HepG2 (cell line): ENCODE results near the gene CDK11B. TPM values are rescaled to one million over a fixed set of nuclear protein-coding genes. Genes with fewer than 3 reads are reported as not detected.
"Not testable (repeated sequence)": the region's sequence is repeated elsewhere in the genome, so short reads cannot be mapped to it uniquely, and the experiment has no call there.

Source experiments
- ATAC-seq: fragments of 200-7000 bp; cut with Tn5 transposase; 3 replicates; pipeline ENCODE4 v1.9.1; 2020; ENCODE audit warnings: mild to moderate bottlenecking, moderate library complexity
- BruUV-seq: library from RNA; stranded (reverse); fragments of 400-500 nt; replicated peaks from 2 replicates; lab custom pipeline; 2021; lab: Mats Ljungman, UMichigan
- CTCF ChIA-PET: fragments of 300-600 bp; formaldehyde crosslinking; extraction: SDS; loops from one replicate; lab custom pipeline; 2021; ENCODE audit warnings: low total read pairs, inconsistent platforms, low intra/inter-chr PET ratio; lab: Yijun Ruan, JAX
- POLR2A ChIA-PET: fragments of 350-600 bp; sonication (Branson Sonifier 250); formaldehyde crosslinking; loops from one replicate; lab custom pipeline; 2020; ENCODE audit warnings: antibody characterized with exemption, inconsistent platforms; lab: Yijun Ruan, JAX
- DNase-seq: peaks from one replicate; pipeline ENCODE4 v3.0.0-alpha.2; 2015; ENCODE audit warnings: low spot score
- FAIRE-seq: peaks from 3 replicates; lab custom pipeline; 2011; peaks lifted over from hg19 to GRCh38; lab: Jason Lieb, UNC
- H2AFZ ChIP-seq: one replicate; pipeline ENCODE4 v1.6.1; 2011; ENCODE audit warnings: low read length, inconsistent platforms
- H3K27ac ChIP-seq: fragments of 300-600 bp; 3 replicates; pipeline ENCODE4 v1.8.0; 2011; ENCODE audit warnings: mixed run types, mild to moderate bottlenecking, mixed read lengths, low read length, inconsistent platforms; ENCODE audit not compliant: insufficient read depth; ENCODE audit errors: extremely low read length
- H3K27me3 ChIP-seq, 2 experiments: fragments of 200-600 bp in 1 of 2; 2 replicates in 1 of 2; 3 replicates in 1 of 2; pipeline versions ENCODE4 v1.6.0 to v1.8.0; 2011; ENCODE audit warnings: low read length in 2 of 2, mild to moderate bottlenecking in 2 of 2, moderate library complexity in 2 of 2, inconsistent platforms in 1 of 2; ENCODE audit not compliant: insufficient read depth in 2 of 2, control insufficient read depth in 1 of 2
- H3K36me3 ChIP-seq, 2 experiments: fragments of 200-600 bp in 1 of 2; replicated peaks in 1 of 2; 2 replicates in 1 of 2; 3 replicates in 1 of 2; pipeline versions ENCODE4 v1.5.1 to v1.8.0; 2011; ENCODE audit warnings: low read length in 2 of 2, inconsistent platforms in 1 of 2; ENCODE audit not compliant: insufficient read depth in 2 of 2, control insufficient read depth in 1 of 2
- H3K4me1 ChIP-seq: 2 replicates; pipeline ENCODE4 v1.5.1; 2012; ENCODE audit warnings: low read length, inconsistent platforms; ENCODE audit not compliant: insufficient read depth
- H3K4me2 ChIP-seq: 2 replicates; pipeline ENCODE4 v1.6.0; 2011; ENCODE audit warnings: low read depth, low read length, inconsistent platforms
- H3K4me3 ChIP-seq, 3 experiments: fragments of 200-600 bp in 1 of 3; sonication (generic), shearing (Covaris generic) in 1 of 3; replicated peaks in 1 of 3; 2 replicates each; pipeline ENCODE4 v1.5.1; 2011 to 2016; ENCODE audit warnings: low read length in 3 of 3, inconsistent platforms in 2 of 3, low read depth in 2 of 3, mild to moderate bottlenecking in 2 of 3, control low read depth in 1 of 3, mixed read lengths in 1 of 3; ENCODE audit not compliant: insufficient read depth in 1 of 3
- H3K79me2 ChIP-seq: one replicate; pipeline ENCODE4 v1.6.1; 2011; ENCODE audit warnings: low read length, inconsistent platforms; ENCODE audit not compliant: insufficient read depth
- H3K9ac ChIP-seq: 2 replicates; pipeline ENCODE4 v1.6.0; 2011; ENCODE audit warnings: mild to moderate bottlenecking, low read depth, low read length, inconsistent platforms; ENCODE audit not compliant: insufficient read depth
- H3K9me3 ChIP-seq: 2 replicates; pipeline ENCODE4 v1.5.1; 2012; ENCODE audit warnings: mild to moderate bottlenecking, low read length
- H4K20me1 ChIP-seq: 2 replicates; pipeline ENCODE4 v1.6.0; 2011; ENCODE audit warnings: inconsistent platforms, mild to moderate bottlenecking, low read length, moderate library complexity; ENCODE audit not compliant: insufficient read depth
- WGBS: methylation state at CpG from one replicate; pipeline ENCODE4 v1.1.6; 2017; ENCODE audit warnings: low lambda C conversion rate; 5-methylcytosine and 5-hydroxymethylcytosine counted together
- in situ Hi-C: cut with HindIII; loops from 2 replicates; pipeline ENCODE4 v1.10.0; 2017; ENCODE audit warnings: low pct_unique_long_range_greater_than_20kb; ENCODE audit not compliant: extremely low pct_ligation_motif_present
- intact Hi-C: fragments of 100-400 bp; cut with micrococcal nuclease; formaldehyde crosslinking; loops from one replicate; pipeline ENCODE4 v1.10.0; 2022; ENCODE audit not compliant: unreplicated experiment
- polyA plus RNA-seq, 8 experiments: library from polyadenylated mRNA; depleted of rRNA in 3 of 8; stranded (reverse) in 7 of 8; unstranded in 1 of 8; fragments of >200 nt; fragmentation: Illumina TruSeq in 4 of 8; extraction: Trizol in 4 of 8; gene quantifications; 2 replicates each; pipeline versions ENCODE4 v1.2.1 to v1.2.3, GENCODE V29; 2011 to 2016; ENCODE audit warnings: low read depth in 4 of 8, missing spikeins in 1 of 8, mixed read lengths in 1 of 8; ENCODE audit not compliant: insufficient read depth in 1 of 8
- total RNA-seq, 5 experiments: library from RNA; depleted of rRNA; stranded (reverse); fragments of >200 nt; fragmentation: Illumina TruSeq; extraction: Trizol; gene quantifications; 2 replicates each; pipeline ENCODE4 v1.2.3, GENCODE V29; 2016; ENCODE audit warnings: low read depth in 1 of 5

CDK11B gene
- total and polyA plus RNA-seq, 2 of the 13 experiments (the other 11 are each of a cell fraction or from before 2014, with no cell fraction given), result 3.6 to 15.1 TPM

GRCh38 chr1:1640711-1641461 lies 17.9 kb downstream of the CDK11B start:
- 96% methylated on average over 21 of the region's 38 CpGs for WGBS
- in situ Hi-C loops, FAIRE-seq, H3K4me3 ChIP-seq, intact Hi-C loops, H3K4me2 ChIP-seq, H3K79me2 ChIP-seq, CTCF ChIA-PET, H3K9ac ChIP-seq, H3K4me1 ChIP-seq, DNase-seq, H4K20me1 ChIP-seq, BruUV-seq, H3K36me3 ChIP-seq, H3K9me3 ChIP-seq, H2AFZ ChIP-seq, ATAC-seq, H3K27me3 ChIP-seq, POLR2A ChIA-PET, H3K27ac ChIP-seq: not testable (repeated sequence)

GRCh38 chr1:1640081-1640480 lies 18.7 kb downstream of the CDK11B start:
- CTCF ChIA-PET, POLR2A ChIA-PET, intact Hi-C loops, H3K4me1 ChIP-seq, H2AFZ ChIP-seq, ATAC-seq, H4K20me1 ChIP-seq, DNase-seq, H3K27me3 ChIP-seq, in situ Hi-C loops, BruUV-seq, H3K36me3 ChIP-seq, H3K9me3 ChIP-seq, H3K79me2 ChIP-seq, H3K9ac ChIP-seq, H3K4me3 ChIP-seq, H3K4me2 ChIP-seq, H3K27ac ChIP-seq, FAIRE-seq: not testable (repeated sequence)
- 100% methylated on average over 5 of the region's 25 CpGs for WGBS

GRCh38 chr1:1639368-1639767 lies 19.4 kb downstream of the CDK11B start:
- H3K9me3 ChIP-seq, CTCF ChIA-PET, ATAC-seq, H3K9ac ChIP-seq, DNase-seq, H3K79me2 ChIP-seq, H3K4me3 ChIP-seq, H3K27ac ChIP-seq, H3K4me2 ChIP-seq, H4K20me1 ChIP-seq, FAIRE-seq, H2AFZ ChIP-seq, H3K4me1 ChIP-seq, BruUV-seq, H3K27me3 ChIP-seq, intact Hi-C loops, POLR2A ChIA-PET, H3K36me3 ChIP-seq, in situ Hi-C loops: not testable (repeated sequence)
- no CpG with 5 or more reads among the region's 16 CpGs for WGBS

GRCh38 chr1:1638528-1638927 lies 20.3 kb downstream of the CDK11B start:
- H3K27me3 ChIP-seq, H3K9ac ChIP-seq, H3K4me3 ChIP-seq, intact Hi-C loops, DNase-seq, H3K4me2 ChIP-seq, H3K36me3 ChIP-seq, BruUV-seq, CTCF ChIA-PET, ATAC-seq, FAIRE-seq, H2AFZ ChIP-seq, H3K27ac ChIP-seq, POLR2A ChIA-PET, H3K79me2 ChIP-seq, H3K4me1 ChIP-seq, H3K9me3 ChIP-seq, H4K20me1 ChIP-seq, in situ Hi-C loops: not testable (repeated sequence)
- WGBS, result over 99% methylated on average over 8 of the region's 13 CpGs
